T-cell (primary cell): ENCODE results near the gene SMURF1. TPM values are rescaled to one million over a fixed set of nuclear protein-coding genes. Genes with fewer than 3 reads are reported as not detected.

Experiments
- ATAC-seq, 4 experiments: fragments of 200-7000 bp in 3 of 4; fragments of 150-1000 bp in 1 of 4; cut with Tn5 transposase; replicated peaks in 1 of 4; 1 replicate in 3 of 4; 2 replicates in 1 of 4; pipeline ENCODE4 v1.10.0; 2021; ENCODE audit warnings: moderate library complexity in 3 of 4, mild to moderate bottlenecking in 2 of 4, moderate number of reproducible peaks in 1 of 4
- CTCF ChIA-PET, 2 donors: fragments of 300-600 bp; sonication (Branson Sonifier 250); formaldehyde crosslinking; loops; one replicate each; lab custom pipeline; 2022; ENCODE audit warnings: antibody characterized with exemption in 2 of 2; lab: Charles Lee
- POLR2A ChIA-PET, 2 donors: fragments of 300-600 bp; sonication (Branson Sonifier 250); formaldehyde crosslinking; loops; one replicate each; lab custom pipeline; 2022; ENCODE audit warnings: antibody characterized with exemption in 2 of 2; lab: Charles Lee
- DNase-seq, 35 experiments: peaks; one replicate each; pipeline versions ENCODE4 v3.0.0 to v3.0.0-alpha.2; 2013 to 2023
- H3K27ac ChIP-seq: one replicate; pipeline ENCODE4 v1.5.1; 2013; ENCODE audit warnings: low read length
- H3K27me3 ChIP-seq, 2 experiments: replicated peaks in 1 of 2; 1 replicate in 1 of 2; 2 replicates in 1 of 2; pipeline versions ENCODE4 v1.6.1 to v1.7.0; 2013; ENCODE audit warnings: low read length in 1 of 2, mixed read lengths in 1 of 2; ENCODE audit not compliant: control insufficient read depth in 2 of 2, insufficient read depth in 2 of 2; ENCODE audit errors: extremely low read depth in 1 of 2
- H3K36me3 ChIP-seq, 2 donors: 1 replicate in 1 of 2; 2 replicates in 1 of 2; pipeline versions ENCODE4 v1.6.1 to v1.7.0; 2013; ENCODE audit warnings: low read length in 1 of 2; ENCODE audit not compliant: control insufficient read depth in 2 of 2, insufficient read depth in 1 of 2; ENCODE audit errors: extremely low read depth in 1 of 2
- H3K4me1 ChIP-seq, 2 experiments: 1 replicate in 1 of 2; 2 replicates in 1 of 2; pipeline versions ENCODE4 v1.6.1 to v1.7.0; 2013; ENCODE audit warnings: low read length in 2 of 2, mixed read lengths in 1 of 2; ENCODE audit not compliant: insufficient read depth in 2 of 2, control insufficient read depth in 1 of 2; ENCODE audit errors: extremely low read depth in 1 of 2
- H3K4me3 ChIP-seq, 2 donors: 1 replicate in 1 of 2; 2 replicates in 1 of 2; pipeline versions ENCODE4 v1.5.1 to v1.7.0; 2013; ENCODE audit warnings: mild to moderate bottlenecking in 2 of 2, low read length in 1 of 2, moderate library complexity in 1 of 2; ENCODE audit not compliant: control insufficient read depth in 1 of 2; ENCODE audit errors: extremely low read depth in 1 of 2
- H3K9me3 ChIP-seq: 2 replicates; pipeline ENCODE4 v1.7.0; 2013
- H3K27ac Mint-ChIP-seq, 2 donors: one replicate each; pipeline ENCODE4 v1.8.0; 2020 to 2021; ENCODE audit warnings: mild to moderate bottlenecking in 2 of 2, mixed read lengths in 2 of 2
- H3K27me3 Mint-ChIP-seq, 2 donors: one replicate each; pipeline ENCODE4 v1.8.0; 2021 to 2022; ENCODE audit warnings: mixed read lengths in 2 of 2
- H3K36me3 Mint-ChIP-seq: one replicate; pipeline ENCODE4 v1.8.0; 2021; ENCODE audit warnings: mixed read lengths
- H3K4me1 Mint-ChIP-seq, 3 donors: one replicate each; pipeline ENCODE4 v1.8.0; 2020 to 2022; ENCODE audit warnings: mixed read lengths in 3 of 3, mild to moderate bottlenecking in 1 of 3
- H3K4me3 Mint-ChIP-seq, 3 donors: one replicate each; pipeline ENCODE4 v1.8.0; 2020 to 2022; ENCODE audit warnings: mild to moderate bottlenecking in 3 of 3, mixed read lengths in 3 of 3, moderate library complexity in 3 of 3
- H3K9me3 Mint-ChIP-seq, 3 donors: one replicate each; pipeline ENCODE4 v1.8.0; 2020 to 2022; ENCODE audit warnings: mixed read lengths in 3 of 3
- WGBS: methylation state at CpG from one replicate; pipeline ENCODE4 v1.1.5; 2013; ENCODE audit warnings: missing lambda C conversion rate; ENCODE audit not compliant: insufficient coverage; 5-methylcytosine and 5-hydroxymethylcytosine counted together
- total RNA-seq, 35 experiments: library from RNA in 6 of 35; stranded (reverse) in 6 of 35; fragments of 120-200 nt in 1 of 35; gene quantifications; one replicate each; pipeline versions ENCODE4 v1.2.1 to v1.2.4 and lab custom pipeline; 2013 to 2026

Gene SMURF1
- total RNA-seq, 5 donors from 2014 or later (not counting 1 experiment from before 2014, with no cell fraction given): 21.6 to 26.4 (median 22.7) TPM

DNA sequence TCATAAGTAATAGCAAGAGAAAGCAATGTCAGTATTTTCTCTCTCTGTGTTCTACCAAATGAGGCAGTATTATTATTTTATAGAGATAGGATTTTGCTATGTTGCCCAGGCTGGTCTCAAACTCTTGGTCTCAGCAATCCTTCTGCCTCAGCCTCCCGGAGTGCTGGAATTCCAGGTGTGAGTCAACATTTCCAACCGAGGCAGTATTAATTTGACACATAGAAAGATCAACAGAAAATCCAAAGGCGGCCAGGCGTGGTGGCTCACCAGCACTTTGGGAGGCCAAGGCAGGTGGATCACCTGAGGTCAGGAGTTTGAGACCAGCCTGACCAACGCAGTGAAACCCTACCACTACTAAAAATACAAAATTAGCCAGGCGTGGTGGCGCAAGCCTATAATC lies 71.8 kb downstream of the SMURF1 start:
- CTCF ChIA-PET: no interaction called here
- DNase-seq: no peak
- ATAC-seq: no peak
- Histone ChIP-seq H3K27ac (no peak overlapping the region), H3K4me1 (no peaks in the 10 kb centered on the region), H3K4me3 (no peak overlapping the region), H3K27me3 (no peaks in the 10 kb centered on the region), H3K36me3 (no peaks in the 10 kb centered on the region), H3K9me3 (no peaks in the 10 kb centered on the region)
- Mint-ChIP-seq H3K4me1 (peaks cover 26 to 35% (median 33%) of the 10 kb centered on the region in 3 donors), H3K27me3 (no peaks in the 10 kb centered on the region), H3K36me3 (peaks cover 10% of the 10 kb centered on the region), H3K27ac (no peak overlapping the region), H3K9me3 (peaks cover 0 to 3% (median 0%) of the 10 kb centered on the region in 3 donors), H3K4me3 (no peak overlapping the region)
- WGBS: 100% methylated on average over 2 of the region's 7 CpGs
- POLR2A ChIA-PET: no interaction called here

DNA sequence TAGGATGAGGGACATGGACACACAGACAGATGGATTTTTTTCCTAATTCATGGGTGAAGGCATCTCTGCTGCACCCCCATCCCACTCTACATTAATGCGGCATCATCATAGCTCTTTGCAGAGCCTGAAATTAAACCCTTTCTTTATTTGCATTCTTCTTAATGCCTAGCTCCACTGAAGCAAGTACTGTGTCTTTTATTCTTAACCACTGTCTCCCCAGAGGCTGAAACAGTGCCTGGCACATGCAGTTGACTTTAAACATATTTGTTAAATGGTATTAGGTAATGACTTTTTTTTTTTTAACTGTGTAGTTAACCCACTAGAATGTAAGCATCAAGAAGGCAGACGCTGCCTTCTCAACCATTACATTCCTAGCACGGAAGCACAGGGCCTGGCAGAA lies 73.5 kb downstream of the SMURF1 start:
- H3K36me3 ChIP-seq: no peaks in the 10 kb centered on the region
- WGBS: 100% methylated on average over 1 of the region's 3 CpGs
- ATAC-seq (no peak), DNase-seq (no peak)
- no peak overlapping the region for H3K27ac ChIP-seq
- H3K27me3 ChIP-seq: no peaks in the 10 kb centered on the region
- CTCF ChIA-PET: no interaction called here
- H3K4me3 Mint-ChIP-seq: no peak overlapping the region
- peaks cover 7% of the 10 kb centered on the region for H3K36me3 Mint-ChIP-seq
- H3K9me3 ChIP-seq: no peaks in the 10 kb centered on the region
- no peak overlapping the region for H3K4me3 ChIP-seq
- peaks cover 0 to 3% (median 0%) of the 10 kb centered on the region in 3 donors for H3K9me3 Mint-ChIP-seq
- no peaks in the 10 kb centered on the region for H3K4me1 ChIP-seq
- no peak overlapping the region for H3K27ac Mint-ChIP-seq
- no peaks in the 10 kb centered on the region for H3K27me3 Mint-ChIP-seq
- POLR2A ChIA-PET: no interaction called here
- H3K4me1 Mint-ChIP-seq: peaks cover 22 to 32% (median 27%) of the 10 kb centered on the region in 3 donors

DNA sequence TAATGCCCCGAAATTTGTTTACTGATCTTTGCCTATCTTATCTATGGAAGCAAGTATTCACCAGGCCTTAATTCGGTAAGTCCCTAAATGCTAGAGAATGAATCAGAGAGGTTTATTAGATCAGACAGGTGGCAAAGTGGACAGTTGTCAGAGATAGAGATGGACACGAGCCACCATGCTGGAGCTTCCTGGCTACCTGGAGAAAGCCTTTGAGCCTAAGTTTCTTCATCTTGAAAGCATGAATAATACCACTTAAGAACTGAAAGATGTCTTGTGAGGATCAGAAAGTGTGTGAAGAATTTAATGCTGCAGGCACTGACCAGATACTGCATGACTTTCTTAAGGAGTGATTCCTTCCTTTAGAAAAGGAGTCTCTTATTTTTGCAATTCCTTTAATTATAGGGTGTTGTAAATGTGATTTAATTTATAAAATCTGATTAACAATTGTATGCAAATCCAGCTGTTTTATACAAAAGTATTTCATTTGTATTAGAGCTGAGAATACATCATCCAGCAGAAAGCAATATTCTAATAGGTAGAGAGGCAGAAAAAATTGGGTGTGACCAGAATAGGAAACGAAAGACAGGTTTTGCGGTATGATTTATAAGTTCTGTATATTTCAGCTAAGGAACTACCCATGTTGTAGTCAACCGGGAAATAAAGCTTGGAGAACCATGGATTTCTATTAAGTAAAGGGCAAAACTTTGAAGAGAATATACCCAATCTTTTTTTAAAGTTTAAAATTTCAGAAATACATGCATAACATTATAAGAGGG lies 82.7 kb downstream of the SMURF1 start:
- Histone ChIP-seq H3K4me1 (no peaks in the 10 kb centered on the region), H3K27me3 (no peaks in the 10 kb centered on the region), H3K36me3 (peaks cover 0 to 13% of the 10 kb centered on the region in 2 donors), H3K4me3 (no peak overlapping the region), H3K9me3 (no peaks in the 10 kb centered on the region), H3K27ac (no peak overlapping the region)
- H3K27me3 Mint-ChIP-seq: no peaks in the 10 kb centered on the region
- peaks cover 26 to 28% (median 27%) of the 10 kb centered on the region in 3 donors for H3K4me1 Mint-ChIP-seq
- peak overlapping the region; percentile 11 to 56 for H3K27ac Mint-ChIP-seq
- H3K36me3 Mint-ChIP-seq: peaks cover 19% of the 10 kb centered on the region
- no CpG with 5 or more reads among the region's 6 CpGs for whole genome bisulfite sequencing
- CTCF ChIA-PET: interaction anchor here in 1 of 2 donors (0.5 kb wide), 1 partner anchor 1900 kb away, joined by 3 read pairs; no protein-coding TSS in a partner anchor
- ATAC-seq (no peak), DNase-seq (no peak)
- no peak overlapping the region for H3K4me3 Mint-ChIP-seq
- POLR2A ChIA-PET: interaction anchor here in 1 of 2 donors (0.7 kb wide), 1 partner anchor 1206 kb away, joined by 3 read pairs; no protein-coding TSS in a partner anchor
- H3K9me3 Mint-ChIP-seq: no peaks in the 10 kb centered on the region

DNA sequence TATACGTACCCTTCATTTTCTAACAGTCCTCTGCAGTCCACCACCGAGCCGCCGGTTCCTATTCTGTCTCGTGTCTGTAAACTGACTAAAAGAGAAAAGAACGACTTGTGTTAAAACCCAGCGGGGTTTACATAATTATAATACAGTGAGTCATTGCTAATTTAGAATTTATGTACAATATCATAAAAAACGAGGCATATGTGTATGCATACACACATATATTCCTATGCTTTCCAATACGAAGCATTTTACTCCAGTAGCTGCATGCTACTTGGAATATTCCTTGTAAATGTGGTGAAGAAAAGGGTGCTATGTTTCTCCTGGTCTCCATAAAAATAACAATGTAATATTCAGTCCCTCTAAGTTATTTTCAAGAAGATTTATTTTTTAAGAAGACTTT lies 89.1 kb downstream of the SMURF1 start:
- Mint-ChIP-seq H3K4me3 (no peak overlapping the region), H3K27me3 (no peaks in the 10 kb centered on the region), H3K9me3 (no peaks in the 10 kb centered on the region), H3K36me3 (peaks cover 43% of the 10 kb centered on the region), H3K4me1 (no peaks in the 10 kb centered on the region), H3K27ac (no peak overlapping the region)
- Histone ChIP-seq H3K4me1 (no peaks in the 10 kb centered on the region), H3K36me3 (peaks cover 3 to 51% of the 10 kb centered on the region in 2 donors), H3K4me3 (no peak overlapping the region), H3K27me3 (no peaks in the 10 kb centered on the region), H3K27ac (no peak overlapping the region), H3K9me3 (no peaks in the 10 kb centered on the region)
- no CpG with 5 or more reads among the region's 9 CpGs for WGBS
- POLR2A ChIA-PET: no interaction called here
- DNase-seq (no peak), ATAC-seq (no peak)
- CTCF ChIA-PET: no interaction called here

DNA sequence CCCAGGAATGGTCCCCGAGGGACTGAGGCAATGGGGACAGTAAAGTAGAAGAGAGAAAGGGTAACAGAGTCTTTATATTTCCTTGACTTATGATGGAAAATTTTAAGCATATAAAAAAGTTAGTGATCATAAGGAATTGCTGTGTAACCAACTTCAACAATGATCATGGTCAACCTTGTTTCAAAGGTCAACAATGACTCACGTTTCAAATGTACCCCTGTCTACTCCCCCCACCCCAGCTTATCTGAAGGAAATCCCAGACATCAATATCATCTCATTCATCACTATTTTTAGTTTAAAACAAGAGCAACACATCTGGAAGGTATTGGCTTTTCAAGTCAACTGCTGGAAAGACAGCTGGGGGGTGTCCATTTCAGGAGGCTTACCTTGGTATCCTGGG lies 92.9 kb downstream of the SMURF1 start:
- peaks cover 3 to 68% of the 10 kb centered on the region in 2 donors for H3K36me3 ChIP-seq

DNA sequence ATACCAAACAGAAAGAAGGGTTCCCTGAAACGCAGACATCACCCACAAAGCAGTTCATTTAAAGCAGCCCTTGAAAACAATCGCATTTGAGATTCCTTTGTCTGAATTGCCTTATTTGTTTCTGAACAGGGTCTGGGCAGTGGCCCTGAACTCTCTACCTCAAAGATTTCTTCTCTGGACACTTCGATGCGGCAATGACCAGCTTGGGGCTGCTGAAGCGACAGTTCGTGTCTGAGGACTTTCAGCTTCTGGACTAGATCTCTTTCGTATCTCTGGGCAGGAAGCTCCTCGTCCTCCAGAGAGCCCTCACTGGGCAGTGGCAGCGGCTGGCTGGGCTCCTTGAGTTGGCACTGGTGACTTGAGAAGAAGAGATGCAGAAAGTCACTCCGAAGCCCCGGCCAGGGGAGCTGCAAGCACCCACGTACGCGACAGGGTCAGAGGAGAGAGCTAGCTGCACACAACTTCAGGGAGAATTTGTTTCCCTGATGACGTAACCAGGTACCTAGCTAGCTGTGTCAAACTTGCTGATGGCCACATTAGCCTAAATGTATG lies 96.3 kb downstream of the SMURF1 start:
- peaks cover 8 to 84% of the 10 kb centered on the region in 2 donors for H3K36me3 ChIP-seq
- no peaks in the 10 kb centered on the region for H3K4me1 Mint-ChIP-seq
- no peak overlapping the region for H3K27ac ChIP-seq
- POLR2A ChIA-PET: interaction anchor here in 1 of 2 donors (0.6 kb wide), 1 partner anchor 512 kb away, joined by 6 read pairs; no protein-coding TSS in a partner anchor
- H3K27me3 Mint-ChIP-seq: no peaks in the 10 kb centered on the region
- no peak overlapping the region for H3K4me3 Mint-ChIP-seq
- H3K9me3 ChIP-seq: no peaks in the 10 kb centered on the region
- DNase-seq (no peak), ATAC-seq (no peak)
- no peak overlapping the region for H3K27ac Mint-ChIP-seq
- no peaks in the 10 kb centered on the region for H3K4me1 ChIP-seq
- no peak overlapping the region for H3K4me3 ChIP-seq
- no peaks in the 10 kb centered on the region for H3K9me3 Mint-ChIP-seq
- CTCF ChIA-PET: no interaction called here
- H3K36me3 Mint-ChIP-seq: peaks cover 55% of the 10 kb centered on the region
- WGBS: 98% methylated on average over 15 of the region's 15 CpGs
- no peaks in the 10 kb centered on the region for H3K27me3 ChIP-seq

More for the DNA sequence above, 92.9 kb downstream of the SMURF1 start:
- no peaks in the 10 kb centered on the region for H3K27me3 Mint-ChIP-seq
- ATAC-seq: no peak
- H3K4me3 Mint-ChIP-seq: no peak overlapping the region
- 90% methylated on average over 2 of the region's 2 CpGs for WGBS
- DNase-seq: no peak
- Histone ChIP-seq H3K27me3 (no peaks in the 10 kb centered on the region), H3K4me1 (no peaks in the 10 kb centered on the region), H3K9me3 (no peaks in the 10 kb centered on the region), H3K27ac (no peak overlapping the region), H3K4me3 (no peak overlapping the region)
- POLR2A ChIA-PET: interaction anchor here in 1 of 2 donors (0.7 kb wide), 1 partner anchor 15 kb away, joined by 3 read pairs; no protein-coding TSS in a partner anchor
- CTCF ChIA-PET: no interaction called here
- H3K27ac Mint-ChIP-seq: peak overlapping the region in 1 of 2 donors; percentile 28
- H3K9me3 Mint-ChIP-seq: no peaks in the 10 kb centered on the region
- H3K36me3 Mint-ChIP-seq: peaks cover 45% of the 10 kb centered on the region
- H3K4me1 Mint-ChIP-seq: no peaks in the 10 kb centered on the region
